ENCODE data around the gene SCNN1A.

Gene SCNN1A

DNA sequence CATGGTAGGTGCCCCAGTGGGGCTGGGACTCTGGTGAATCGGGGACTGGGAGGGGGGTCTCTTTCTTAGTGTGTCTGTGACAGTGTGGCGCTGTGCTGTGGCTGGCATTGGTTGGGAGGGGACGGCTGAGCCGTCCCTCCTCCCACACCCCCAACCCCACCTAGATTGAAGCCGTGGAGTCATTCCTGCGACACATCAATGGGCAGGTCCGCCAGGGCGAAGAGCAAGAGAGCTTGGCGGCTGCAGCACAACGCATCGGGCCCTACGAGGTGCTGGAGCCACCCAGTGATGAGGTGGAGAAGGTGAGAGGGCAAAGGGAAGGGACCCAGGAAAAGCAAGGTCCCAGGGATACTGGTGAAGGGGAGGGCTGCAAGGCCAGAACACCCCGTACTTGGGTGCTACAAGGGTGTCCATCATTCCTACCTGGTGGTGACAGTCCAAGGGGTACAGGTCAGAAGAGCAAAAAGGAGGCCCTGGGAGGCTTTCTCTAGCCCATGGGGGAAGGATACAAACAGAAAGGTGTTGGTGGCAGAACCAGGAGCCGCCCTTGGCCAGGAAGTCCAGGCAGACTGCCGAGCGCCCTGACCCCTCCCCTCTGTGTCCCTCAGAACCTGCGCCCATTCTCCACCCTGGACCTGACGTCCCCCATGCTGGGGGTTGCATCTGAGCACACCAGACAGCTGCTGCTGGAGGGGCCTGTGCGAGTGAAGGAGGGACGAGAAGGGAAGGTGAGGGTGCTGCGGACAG, 57.5 kb downstream of the SCNN1A start:
- no peak for DNase-seq (ENCODE audit: low read depth in 3 of 3)

DNA sequence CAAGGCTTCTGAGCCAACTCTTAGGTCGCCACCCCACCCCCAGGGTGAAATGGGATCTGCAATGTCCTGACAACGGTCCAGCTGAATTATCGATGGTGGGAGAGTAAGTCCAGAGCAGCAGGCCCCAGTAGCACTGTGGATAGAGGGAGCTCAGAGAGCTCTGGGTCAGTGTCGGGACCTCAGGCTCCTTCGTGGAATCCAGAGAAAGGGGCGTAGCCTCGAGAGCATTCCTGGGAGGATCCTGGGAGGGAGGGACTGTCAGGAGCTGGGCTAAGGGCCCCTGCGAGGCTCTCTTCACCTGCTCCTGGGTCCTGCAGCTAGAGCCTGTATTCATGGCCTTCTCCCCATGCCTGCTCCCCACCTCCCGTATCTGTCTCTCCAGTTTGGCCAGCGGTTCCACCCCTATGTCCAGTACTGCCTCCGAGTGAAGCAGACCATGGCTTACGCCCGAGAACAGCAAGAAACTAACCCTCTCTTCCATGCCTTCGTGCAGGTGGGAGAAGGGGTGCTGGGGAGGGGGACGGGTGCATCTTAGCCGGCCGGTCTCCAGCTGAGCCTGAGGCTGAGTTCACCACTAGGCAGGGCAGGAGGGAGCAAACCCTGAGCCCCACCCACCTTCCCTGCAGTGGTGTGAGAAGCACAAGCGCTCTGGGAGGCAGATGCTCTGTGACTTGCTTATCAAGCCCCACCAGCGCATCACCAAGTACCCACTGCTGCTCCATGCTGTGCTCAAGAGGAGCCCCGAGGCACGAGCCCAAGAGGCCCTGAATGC, 58.3 kb downstream of the SCNN1A start:
- no peak for DNase-seq (ENCODE audit: low read depth in 3 of 3)

DNA sequence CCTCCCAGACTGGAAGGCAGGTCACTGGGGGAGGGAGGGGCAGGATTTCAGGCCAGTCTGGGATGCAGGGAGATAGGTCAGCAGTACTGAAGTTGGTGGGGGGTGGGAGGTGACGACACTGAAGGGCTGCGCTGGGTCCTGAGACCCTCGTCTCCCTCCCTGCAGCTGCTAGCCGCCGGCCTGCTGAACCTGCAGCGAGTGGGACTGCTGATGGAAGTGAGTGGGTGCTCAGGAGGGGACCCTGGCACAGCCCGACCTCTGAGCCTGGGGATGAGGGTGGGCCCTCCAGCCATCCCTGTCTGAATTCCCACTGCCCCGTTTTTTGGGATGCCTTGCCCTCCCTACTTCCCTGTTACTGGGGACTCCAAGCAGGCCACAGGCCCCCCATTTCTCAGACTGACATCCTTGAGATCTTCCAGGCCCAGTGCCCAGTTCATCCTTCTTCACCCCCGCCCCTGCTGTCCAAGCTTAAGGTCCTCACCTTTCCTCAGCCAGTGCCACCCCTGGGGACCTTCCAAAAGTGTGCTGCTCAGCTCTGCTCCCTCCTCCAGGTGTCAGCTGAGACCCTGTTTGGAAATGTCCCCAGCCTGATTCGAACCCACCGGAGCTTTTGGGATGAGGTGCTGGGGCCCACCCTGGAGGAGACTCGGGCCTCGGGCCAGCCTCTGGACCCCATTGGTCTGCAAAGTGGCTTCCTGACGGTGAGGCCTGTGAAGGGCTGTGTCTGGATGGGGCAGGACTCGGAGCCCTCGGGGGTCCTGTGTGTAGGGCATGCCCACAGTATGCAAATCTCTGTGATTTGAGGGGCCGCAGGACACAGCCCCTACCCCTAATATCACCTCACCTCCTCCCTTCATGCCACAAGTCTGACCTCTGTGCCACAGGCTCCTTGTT, 59.4 kb downstream of the SCNN1A start:
- no peak for DNase-seq (ENCODE audit: low read depth in 3 of 3)

DNA sequence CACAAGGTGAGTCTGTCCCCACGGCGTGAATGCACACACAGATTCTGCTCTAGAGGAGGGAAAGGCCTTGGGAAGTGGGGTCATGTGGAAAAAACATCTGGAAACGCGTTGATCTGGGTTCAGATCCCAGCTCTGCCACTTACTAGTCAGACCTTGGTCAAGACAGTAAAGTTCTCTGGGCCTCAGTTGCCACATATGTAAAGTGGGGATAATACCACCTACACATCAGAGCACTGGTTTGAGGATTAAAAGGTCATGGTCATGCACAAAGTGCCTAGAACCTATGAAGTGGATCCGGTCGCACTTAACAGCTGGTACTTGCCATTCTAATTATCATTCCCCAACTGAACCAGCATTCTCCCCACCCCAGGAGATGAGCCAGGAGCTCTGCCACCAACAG, 60.2 kb downstream of the SCNN1A start:
- DNase-seq (ENCODE audit: low read depth in 3 of 3), result no peak

DNA sequence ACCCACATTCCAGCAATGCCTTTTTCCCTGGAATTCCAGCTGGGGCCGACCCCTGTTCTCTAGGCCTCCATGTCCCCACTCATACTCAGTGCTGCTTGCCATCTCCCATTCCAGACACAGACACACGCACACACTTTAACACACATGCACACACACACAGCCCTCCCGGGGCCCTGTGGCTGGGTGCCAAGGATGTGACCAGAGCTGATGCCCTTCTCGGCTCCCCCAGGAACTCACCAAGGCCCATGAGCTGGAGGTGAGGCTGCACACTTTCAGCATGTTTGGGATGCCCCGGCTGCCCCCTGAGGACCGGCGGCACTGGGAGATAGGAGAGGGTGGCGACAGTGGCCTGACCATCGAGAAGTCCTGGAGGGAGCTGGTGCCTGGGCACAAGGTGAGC, 60.6 kb downstream of the SCNN1A start:
- DNase-seq (ENCODE audit: low read depth in 3 of 3), result no peak

DNA sequence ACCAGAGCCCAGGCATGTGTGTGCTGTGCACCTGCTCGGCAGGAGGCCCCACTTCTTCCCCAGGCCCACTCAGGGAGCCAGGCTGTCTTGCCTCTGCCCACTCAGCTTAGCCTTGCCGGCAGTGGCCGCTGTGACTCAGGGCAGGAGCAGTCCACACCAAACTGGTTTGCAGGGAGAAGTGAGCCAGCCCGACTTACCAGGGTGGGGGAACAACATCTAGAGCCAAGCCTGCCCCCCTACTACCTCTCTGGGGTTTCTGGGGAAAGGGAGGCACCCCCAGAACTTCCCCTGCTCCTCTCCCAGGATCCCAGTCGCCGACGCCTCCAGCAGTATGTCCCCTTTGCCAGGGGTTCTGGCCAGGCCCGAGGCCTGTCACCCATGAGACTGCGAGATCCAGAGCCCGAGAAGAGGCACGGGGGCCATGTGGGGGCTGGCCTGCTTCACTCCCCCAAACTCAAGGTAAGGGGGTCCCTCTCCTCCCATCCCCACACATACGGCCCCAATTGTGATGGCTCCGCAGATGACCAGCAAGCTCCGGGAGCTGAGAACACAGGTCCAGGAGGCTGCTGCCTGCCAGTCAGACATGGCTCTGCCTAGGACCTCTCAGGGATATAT, 61.9 kb downstream of the SCNN1A start:
- DNase-seq (ENCODE audit: low read depth in 3 of 3), result no peak

DNA sequence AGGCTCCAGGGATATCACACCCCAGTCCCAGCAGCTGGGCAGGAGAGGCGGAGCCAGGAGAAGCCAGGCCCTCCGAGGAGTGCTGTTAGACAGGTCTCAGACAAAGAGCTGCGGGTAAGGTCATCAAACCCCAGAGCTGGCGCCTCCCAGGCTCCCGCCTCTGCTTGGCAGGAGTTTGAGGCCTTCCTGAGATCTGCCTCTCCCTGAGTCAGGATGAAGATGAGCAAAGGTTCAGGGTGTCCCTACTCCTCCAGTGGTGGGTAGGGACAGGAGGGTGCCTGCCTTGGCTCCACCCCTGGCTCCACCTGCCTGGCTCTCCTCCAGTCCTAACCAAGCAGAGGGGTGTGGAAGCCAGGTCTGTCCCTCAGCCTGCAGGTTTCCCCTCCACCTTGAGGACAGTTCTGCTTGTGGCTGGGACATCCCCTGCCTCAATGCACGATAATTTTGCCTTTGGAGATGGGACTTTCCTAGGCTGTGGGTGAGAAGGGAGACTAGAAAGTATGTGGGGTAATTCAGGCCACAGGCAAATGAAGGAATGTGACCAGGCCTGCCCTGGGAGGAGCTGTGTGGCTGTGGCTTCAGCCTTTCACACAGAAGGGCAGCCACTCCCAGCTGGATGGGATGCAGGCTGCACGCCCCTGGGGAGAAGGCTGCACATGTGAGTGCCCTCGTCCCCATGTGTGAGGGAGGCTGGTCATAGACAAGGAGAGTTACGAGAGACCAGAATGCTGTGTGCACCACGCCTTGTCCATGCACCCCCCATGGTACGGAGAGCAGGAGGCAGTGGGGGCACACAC, 62.6 kb downstream of the SCNN1A start:
- DNase-seq (ENCODE audit: low read depth in 3 of 3), result no peak

DNA sequence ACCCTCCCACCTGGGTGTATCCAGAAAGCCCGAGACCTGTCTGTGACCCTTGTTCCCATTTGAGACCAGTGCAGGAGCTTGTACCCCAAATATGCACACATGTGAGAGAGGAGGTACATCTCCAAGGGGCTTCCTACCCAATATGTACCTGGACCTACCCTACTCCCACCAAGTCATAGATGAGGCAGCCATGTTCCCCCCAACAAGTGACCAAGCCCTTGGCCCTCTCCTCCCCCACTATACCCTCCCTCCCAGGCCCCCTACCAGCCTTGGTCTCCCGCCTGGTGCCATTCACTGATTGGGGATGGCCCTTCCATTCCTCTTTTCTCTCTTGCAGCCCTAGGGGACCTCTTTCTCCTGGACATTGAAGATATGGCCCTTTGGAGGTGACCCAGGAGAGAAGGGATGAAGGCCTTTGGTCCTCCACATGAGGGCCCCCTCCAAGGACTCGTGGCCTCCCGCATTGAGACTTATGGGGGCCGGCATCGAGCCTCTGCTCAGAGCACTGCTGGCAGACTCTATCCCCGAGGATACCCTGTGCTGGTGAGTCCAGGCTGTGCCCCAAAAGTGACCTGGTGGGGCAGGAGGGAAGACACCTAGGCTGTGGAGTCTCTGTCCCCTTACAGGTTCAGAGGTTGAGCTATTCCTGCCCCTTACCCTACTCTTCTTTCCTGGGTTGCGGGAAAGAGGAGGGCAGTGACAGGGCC, 63.4 kb downstream of the SCNN1A start:
- DNase-seq (ENCODE audit: low read depth in 3 of 3), result no peak

DNA sequence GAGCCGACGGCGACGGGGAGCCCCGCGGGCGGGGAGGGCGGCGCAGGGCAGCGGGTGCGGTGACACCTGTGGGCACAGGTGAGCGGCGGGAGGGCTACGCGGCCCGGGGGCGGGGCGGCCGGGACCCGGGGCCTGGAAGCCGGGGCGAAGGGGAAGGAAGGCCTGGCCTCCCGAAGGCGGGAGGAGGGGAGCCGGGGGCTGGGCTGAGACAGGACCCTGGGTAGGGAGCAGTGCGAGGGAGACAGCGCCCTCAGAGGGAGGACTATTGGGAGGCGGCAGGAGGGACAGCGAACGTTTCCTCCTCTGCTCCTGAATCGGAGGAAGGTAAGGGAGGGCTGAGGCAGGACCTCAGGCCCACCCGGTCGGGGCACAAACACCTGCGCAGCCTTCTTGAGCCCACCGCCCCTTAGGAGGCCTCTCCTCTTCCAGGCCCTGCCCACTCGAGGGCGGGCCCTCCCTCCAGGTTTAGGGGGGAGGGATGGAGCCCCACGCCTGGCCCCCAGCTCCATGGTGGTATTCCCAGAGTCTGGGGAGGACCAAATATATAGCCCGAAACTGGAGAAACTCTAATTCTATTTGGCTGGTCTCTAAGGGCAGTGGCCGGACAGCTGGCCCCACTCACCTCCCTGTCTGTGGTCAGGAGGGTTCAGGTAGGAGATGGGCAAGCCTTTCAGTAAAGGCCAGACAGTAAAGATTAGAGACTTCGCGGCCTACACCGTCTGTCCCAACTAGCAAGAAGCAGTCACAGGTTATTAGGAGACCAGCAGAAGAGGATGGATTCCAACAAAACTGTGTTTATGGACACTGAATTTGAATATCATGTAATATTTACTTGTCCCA, 64.4 kb downstream of the SCNN1A start:
- no peak for DNase-seq (ENCODE audit: low read depth in 3 of 3)

DNA sequence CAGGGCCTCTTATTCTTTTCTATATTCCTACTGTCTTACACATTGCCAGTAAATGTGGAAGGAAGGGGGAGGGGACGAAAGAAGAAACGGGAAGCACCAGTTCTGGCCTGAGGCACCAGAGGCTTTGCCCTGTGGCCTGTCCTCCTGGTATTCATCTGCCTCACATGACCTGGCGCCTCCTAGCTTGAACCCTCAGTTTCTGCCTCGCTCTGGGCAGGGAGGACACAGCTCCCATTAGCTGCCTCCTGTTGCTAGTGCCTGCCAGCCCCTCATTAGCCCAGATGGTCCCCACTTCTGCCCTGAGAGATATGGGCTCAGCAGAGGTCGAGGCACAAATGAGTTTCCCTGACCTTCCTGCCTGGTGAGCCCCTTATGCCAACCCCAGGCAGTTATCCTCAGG, 67.8 kb downstream of the SCNN1A start:
- DNase-seq (ENCODE audit: low read depth in 3 of 3), result no peak

DNA sequence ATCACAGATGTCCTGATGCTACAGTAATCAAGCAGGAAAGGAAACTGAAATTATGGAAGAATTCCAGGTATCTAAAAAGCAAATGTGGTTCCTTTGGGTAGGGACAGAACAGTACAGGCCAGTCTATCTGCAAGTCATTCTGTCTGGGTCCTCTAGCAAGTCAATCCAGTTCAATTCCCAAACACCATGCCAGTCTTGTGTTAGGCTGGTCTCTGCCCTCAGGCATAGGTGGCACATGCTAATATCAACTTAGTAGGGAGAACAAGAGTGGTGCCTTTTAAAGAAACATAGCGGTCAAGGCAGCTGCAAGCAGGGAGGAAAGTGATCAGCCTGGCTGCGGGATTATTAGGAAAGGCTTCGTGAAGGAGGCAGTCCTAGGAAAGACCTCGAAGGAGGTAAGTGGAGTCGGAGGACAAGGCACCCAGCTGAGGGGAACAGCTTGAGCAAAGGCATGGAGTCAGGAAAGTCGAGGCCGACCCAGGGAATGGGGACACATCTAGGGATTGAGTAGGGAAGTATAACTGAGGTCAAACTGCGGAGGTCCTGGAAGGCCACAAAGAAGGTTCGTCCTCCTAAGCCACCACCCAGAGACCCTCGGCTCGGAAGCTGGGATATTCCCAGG, 68.7 kb downstream of the SCNN1A start:
- no peak for DNase-seq (ENCODE audit: low read depth in 3 of 3)

DNA sequence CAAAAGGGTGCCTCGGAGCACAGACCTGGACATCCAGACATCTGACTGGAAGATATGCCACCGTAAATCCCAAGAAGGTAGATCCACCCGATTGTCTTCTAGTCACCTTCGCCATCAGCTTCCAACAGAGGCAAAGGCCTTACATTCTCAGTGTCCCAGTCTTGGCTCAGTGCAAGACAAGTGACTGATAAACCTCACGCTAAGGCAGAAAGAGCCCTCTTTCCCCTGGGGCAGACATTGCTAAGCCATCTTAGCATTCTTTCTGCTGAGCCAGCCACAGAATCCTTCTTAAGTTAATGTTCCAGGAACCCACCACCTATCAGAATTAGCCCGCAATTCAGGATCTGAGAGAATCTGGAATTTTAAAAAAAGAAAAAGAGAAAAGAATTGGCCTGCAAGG, 69.2 kb downstream of the SCNN1A start:
- no peak for DNase-seq (ENCODE audit: low read depth in 3 of 3)

DNA sequence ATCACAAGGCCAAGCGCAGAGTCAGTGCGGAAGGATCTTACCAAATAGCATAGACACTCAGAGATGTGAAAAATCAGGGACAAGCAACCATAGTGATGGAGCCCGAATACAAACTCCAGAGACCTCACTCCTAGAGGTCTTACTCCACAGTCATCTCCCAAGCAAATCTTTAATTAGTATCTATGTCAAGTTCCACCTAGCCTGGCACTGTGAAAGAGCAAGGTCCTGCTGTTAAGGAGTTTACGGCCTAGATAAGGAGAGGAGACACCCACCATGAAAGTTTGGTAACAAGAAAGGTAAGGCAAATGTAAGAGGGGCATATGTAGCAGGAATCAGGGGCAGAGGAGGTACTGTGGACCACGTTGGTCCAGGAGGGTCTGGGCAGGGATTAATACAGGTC, 72.3 kb downstream of the SCNN1A start:
- DNase-seq (ENCODE audit: low read depth in 3 of 3), result no peak

DNA sequence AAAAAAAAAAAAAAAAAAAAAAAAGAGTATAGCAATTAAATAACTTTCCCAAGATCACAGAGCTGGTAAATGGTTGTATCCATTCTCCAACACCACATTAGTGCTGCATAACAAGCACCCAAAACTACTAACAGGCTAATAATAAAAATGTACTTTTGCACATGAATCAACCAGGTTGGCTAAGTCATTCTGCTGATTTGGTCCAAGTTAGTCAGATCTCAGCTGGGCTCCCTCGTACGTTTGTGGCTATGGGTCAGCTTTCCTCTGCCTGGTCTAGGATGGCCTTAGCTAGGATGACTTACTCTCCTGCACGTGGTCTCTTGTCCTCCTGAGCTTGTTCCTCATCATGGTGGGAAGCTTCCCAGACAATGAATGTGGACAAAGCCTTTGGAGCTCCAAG, 72.7 kb downstream of the SCNN1A start:
- no peak for DNase-seq (ENCODE audit: low read depth in 3 of 3)

DNA sequence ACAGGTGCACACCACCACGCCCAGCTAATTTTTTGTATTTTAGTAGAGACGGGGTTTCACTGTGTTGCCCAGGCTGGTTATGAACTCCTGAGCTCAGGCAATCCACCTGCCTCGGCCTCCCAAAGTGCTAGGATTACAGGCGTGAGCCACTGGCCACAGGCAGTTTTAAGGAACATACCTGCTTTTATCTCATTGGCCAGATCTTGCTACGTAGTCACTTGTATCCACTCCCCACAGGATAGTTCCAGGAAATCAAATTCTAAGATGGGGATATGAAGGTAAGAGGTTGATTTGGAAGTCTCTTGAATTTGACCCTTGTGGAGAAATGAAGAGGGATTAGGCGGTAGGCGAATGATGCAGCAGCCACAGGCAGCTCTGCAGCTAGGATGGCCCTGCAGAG, 73.6 kb downstream of the SCNN1A start:
- no peak for DNase-seq (ENCODE audit: low read depth in 3 of 3)

DNA sequence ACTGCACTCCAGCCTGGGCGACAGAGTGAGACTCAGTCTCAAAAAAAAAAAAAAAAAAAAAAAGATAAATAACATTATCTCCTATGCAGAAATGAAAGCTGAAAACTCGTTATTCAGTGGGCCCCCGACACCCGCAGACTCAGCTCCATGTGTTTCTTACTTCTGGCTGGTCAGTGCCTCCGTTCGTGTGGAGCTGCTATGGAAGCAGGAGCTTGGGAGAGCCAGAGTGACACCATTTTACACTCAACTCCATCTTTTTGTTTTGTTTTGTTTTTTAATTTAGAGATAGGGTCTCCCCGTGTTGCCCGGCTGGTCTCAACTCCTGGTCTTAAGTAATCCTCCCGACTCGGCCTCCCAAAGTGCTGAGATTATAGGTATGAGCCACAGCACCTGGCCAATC, 78.2 kb downstream of the SCNN1A start:
- DNase-seq (ENCODE audit: low read depth in 3 of 3), result no peak
